Osteocyte (in vitro differentiated cells): ENCODE data around the gene KIF26A. TPM values are rescaled to one million over a fixed set of nuclear protein-coding genes. Genes with fewer than 3 reads are reported as not detected.

Experiments
- DNase-seq: peaks from one replicate; pipeline ENCODE4 v3.0.0; 2021; ENCODE audit warnings: mixed read lengths; ENCODE audit not compliant: unreplicated experiment; ENCODE audit errors: extremely low spot score
- H3K27ac Mint-ChIP-seq: one replicate; pipeline ENCODE4 v1.8.0; 2021; ENCODE audit warnings: mild to moderate bottlenecking, mixed read lengths; ENCODE audit not compliant: unreplicated experiment
- H3K27me3 Mint-ChIP-seq: one replicate; pipeline ENCODE4 v1.8.0; 2021; ENCODE audit warnings: mixed read lengths; ENCODE audit not compliant: unreplicated experiment
- H3K36me3 Mint-ChIP-seq: one replicate; pipeline ENCODE4 v1.8.0; 2021; ENCODE audit warnings: mixed read lengths; ENCODE audit not compliant: unreplicated experiment
- H3K4me1 Mint-ChIP-seq: one replicate; pipeline ENCODE4 v1.8.0; 2021; ENCODE audit warnings: mixed read lengths; ENCODE audit not compliant: unreplicated experiment
- H3K4me3 Mint-ChIP-seq: one replicate; pipeline ENCODE4 v1.8.0; 2021; ENCODE audit warnings: mild to moderate bottlenecking, moderate library complexity, mixed read lengths; ENCODE audit not compliant: unreplicated experiment
- H3K9me3 Mint-ChIP-seq: one replicate; pipeline ENCODE4 v1.8.0; 2021; ENCODE audit warnings: mixed read lengths; ENCODE audit not compliant: unreplicated experiment
- total RNA-seq: library from RNA; stranded (reverse); gene quantifications from 2 replicates; pipeline ENCODE4 v1.2.1, GENCODE V29; 2021
- TF ChIP-seq, protein P1 (sequence below): fragments of 200-600 bp; sonication (generic); IDR thresholded peaks from 2 replicates; pipeline ENCODE4 v1.5.0; 2021; ENCODE audit warnings: antibody characterized with exemption, mild to moderate bottlenecking, moderate library complexity

KIF26A gene
- total RNA-seq, 1 donor from 2014 or later: 4.5 TPM

DNA sequence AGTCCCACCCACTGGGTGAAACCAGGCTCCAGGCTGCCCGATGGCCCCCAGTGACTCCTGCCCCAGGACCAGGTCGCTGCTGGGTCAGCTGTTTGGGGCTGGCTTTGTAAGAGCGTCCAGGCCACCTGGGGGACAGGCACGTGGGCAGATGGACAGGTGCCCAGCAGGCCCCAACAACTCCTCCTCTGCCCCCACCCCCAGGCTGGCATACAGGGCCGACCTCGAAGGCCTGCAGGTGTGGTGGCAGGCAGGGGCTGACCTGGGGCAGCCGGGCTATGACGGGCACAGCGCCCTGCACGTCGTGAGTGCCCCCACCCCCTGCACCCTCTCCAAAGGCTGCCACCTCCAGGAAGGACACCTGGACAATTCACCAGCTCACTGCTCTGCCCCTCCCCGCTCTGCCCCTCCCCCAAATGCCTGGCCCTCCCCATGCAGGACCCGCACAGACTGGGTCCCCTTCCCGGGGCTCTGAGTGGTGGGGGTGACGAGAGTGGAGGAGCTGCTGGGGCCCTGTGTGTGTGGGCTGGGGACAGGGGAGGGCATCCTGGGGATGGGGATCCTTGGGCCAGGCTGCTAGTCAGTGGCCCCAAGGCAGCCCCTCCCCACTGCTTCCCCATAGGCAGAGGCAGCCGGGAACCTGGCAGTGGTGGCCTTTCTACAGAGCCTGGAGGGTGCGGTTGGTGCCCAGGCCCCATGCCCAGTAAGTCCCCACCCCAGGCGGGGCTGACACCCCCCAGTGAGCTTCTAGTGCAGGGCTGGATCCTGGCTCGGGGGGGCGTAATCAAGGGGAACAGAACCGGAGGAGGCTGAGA, 26.9 kb upstream of the KIF26A start:
- Mint-ChIP-seq H3K27ac (no peak overlapping the region), H3K27me3 (peaks cover 7% of the 10 kb centered on the region), H3K9me3 (no peaks in the 10 kb centered on the region), H3K36me3 (no peaks in the 10 kb centered on the region), H3K4me1 (no peaks in the 10 kb centered on the region), H3K4me3 (no peak overlapping the region)
- TF ChIP-seq, protein P1, sequence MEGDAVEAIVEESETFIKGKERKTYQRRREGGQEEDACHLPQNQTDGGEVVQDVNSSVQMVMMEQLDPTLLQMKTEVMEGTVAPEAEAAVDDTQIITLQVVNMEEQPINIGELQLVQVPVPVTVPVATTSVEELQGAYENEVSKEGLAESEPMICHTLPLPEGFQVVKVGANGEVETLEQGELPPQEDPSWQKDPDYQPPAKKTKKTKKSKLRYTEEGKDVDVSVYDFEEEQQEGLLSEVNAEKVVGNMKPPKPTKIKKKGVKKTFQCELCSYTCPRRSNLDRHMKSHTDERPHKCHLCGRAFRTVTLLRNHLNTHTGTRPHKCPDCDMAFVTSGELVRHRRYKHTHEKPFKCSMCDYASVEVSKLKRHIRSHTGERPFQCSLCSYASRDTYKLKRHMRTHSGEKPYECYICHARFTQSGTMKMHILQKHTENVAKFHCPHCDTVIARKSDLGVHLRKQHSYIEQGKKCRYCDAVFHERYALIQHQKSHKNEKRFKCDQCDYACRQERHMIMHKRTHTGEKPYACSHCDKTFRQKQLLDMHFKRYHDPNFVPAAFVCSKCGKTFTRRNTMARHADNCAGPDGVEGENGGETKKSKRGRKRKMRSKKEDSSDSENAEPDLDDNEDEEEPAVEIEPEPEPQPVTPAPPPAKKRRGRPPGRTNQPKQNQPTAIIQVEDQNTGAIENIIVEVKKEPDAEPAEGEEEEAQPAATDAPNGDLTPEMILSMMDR: no peak
- DNase-seq: no peak

DNA sequence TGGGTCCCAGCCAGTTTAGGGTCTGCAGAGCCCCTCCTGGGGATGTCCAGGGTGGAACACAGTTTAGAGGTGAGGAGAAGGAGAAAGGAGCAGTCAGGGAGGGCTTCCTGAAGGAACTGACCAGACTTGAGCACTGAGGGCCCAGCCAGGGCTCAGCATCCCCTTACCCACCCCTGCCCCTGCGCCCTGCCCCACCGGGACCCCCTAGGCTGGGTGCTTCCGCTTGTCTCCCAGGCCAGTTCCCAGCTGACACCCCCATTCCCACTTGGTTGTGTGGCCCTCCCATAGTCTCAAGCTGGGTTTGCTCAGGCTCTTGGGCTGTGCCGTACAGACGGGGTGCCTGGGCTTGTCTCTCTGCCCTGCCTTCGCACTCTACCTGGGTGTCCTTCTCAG, 26.3 kb upstream of the KIF26A start:
- no peak overlapping the region for H3K4me3 Mint-ChIP-seq
- H3K36me3 Mint-ChIP-seq: no peaks in the 10 kb centered on the region
- H3K27me3 Mint-ChIP-seq: peaks cover 7% of the 10 kb centered on the region
- no peak overlapping the region for H3K27ac Mint-ChIP-seq
- TF ChIP-seq, protein P1: no peak
- no peaks in the 10 kb centered on the region for H3K9me3 Mint-ChIP-seq
- H3K4me1 Mint-ChIP-seq: no peaks in the 10 kb centered on the region
- no peak for DNase-seq

- peaks cover 7% of the 10 kb centered on the region for H3K27me3 Mint-ChIP-seq
- TF ChIP-seq, protein P1: no peak
- no peaks in the 10 kb centered on the region for H3K4me1 Mint-ChIP-seq
- H3K9me3 Mint-ChIP-seq: no peaks in the 10 kb centered on the region
- H3K27ac Mint-ChIP-seq: no peak overlapping the region
- H3K4me3 Mint-ChIP-seq: no peak overlapping the region
- no peak for DNase-seq
- no peaks in the 10 kb centered on the region for H3K36me3 Mint-ChIP-seq
These were observed 25.5 kb upstream of the KIF26A start for GRCh38 chr14:104112609-104113571.

- Mint-ChIP-seq H3K27ac (no peak overlapping the region), H3K4me3 (no peak overlapping the region), H3K27me3 (peaks cover 13% of the 10 kb centered on the region)
These were observed 24.6 kb upstream of the KIF26A start for GRCh38 chr14:104113631-104114420.

More at GRCh38 chr14:104113631-104114420, 24.6 kb upstream of the KIF26A start:
- H3K9me3 Mint-ChIP-seq: no peaks in the 10 kb centered on the region
- H3K4me1 Mint-ChIP-seq: no peaks in the 10 kb centered on the region
- no peaks in the 10 kb centered on the region for H3K36me3 Mint-ChIP-seq
- no peak for DNase-seq
- TF ChIP-seq, protein P1: no peak
